SW480 (cell line): ENCODE measurements around the gene DENND1C.

Experiments used
- DNase-seq: peaks from one replicate; pipeline ENCODE4 v3.0.0-alpha.2; 2016; ENCODE audit warnings: low spot score

DENND1C gene

GRCh38 chr19:6424195-6424938 is 57.2 kb downstream of the DENND1C start, which contains the start of gene KHSRP:
TSS of gene KHSRP (minus strand) at chr19:6424811. CDS start at chr19:6424701, 110 bp downstream.
- DNase-seq, result no peak

GRCh38 chr19:6423499-6424194 is 57.9 kb downstream of the DENND1C start:
- DNase-seq, result no peak

- no peak for DNase-seq
Observed at GRCh38 chr19:6421075-6422014, 60.2 kb downstream of the DENND1C start.

- DNase-seq, result no peak
Observed at GRCh38 chr19:6418562-6418932, 63.0 kb downstream of the DENND1C start.

- no peak for DNase-seq
Observed at GRCh38 chr19:6417713-6418561, 63.6 kb downstream of the DENND1C start.
